GM10266 (cell line): ENCODE data around the gene PCBP3.
"Not testable (repeated sequence)": the region's sequence is repeated elsewhere in the genome, so short reads cannot be mapped to it uniquely, and the experiment has no call there.

Experiments used
- DNase-seq: peaks from one replicate; pipeline ENCODE4 v3.0.0; 2012; ENCODE audit errors: extremely low spot score
- TF ChIP-seq, protein P1 (sequence below): IDR thresholded peaks from 2 replicates; pipeline ENCODE4 v1.5.1; 2012; ENCODE audit warnings: mild to moderate bottlenecking, low read depth; ENCODE audit not compliant: control insufficient read depth, insufficient read depth; ENCODE audit errors: missing control alignments

Gene PCBP3

DNA sequence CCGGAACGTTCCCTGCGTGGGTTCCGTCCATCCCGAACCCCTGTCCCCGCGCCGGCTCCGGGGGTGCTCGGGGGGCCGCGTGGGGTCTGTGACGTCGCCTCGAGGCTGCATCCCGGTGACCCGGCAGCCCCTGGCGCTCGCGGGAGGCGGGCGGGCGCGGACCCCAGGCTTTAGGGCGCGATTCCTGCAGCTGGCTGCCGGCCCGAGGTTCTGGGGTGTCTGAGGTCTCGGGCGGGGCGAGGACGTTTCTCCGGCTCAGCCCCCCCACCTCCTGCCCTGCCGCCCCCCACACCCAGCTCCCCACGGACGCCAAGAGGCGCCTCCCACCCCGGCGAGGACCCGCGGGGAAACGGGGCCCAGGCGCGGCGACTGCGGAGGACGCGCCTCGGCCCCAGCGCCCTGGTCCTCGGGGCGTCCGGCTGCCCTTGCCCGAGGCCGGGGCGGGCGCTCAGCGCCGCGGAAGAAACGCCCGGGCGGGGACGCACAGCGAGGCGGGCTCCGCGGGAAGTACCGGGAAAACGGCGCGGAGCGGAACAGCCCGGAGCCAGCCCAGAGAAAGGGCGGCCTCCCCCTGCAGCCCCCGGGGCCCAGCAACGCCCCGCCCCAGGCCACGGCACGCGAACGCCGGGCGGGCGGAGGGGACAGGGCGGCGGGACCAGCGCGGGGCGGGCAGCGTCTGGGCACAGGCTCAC is 1.3 kb upstream of the PCBP3 start:
- DNase-seq: no peak
- TF ChIP-seq, protein P1, sequence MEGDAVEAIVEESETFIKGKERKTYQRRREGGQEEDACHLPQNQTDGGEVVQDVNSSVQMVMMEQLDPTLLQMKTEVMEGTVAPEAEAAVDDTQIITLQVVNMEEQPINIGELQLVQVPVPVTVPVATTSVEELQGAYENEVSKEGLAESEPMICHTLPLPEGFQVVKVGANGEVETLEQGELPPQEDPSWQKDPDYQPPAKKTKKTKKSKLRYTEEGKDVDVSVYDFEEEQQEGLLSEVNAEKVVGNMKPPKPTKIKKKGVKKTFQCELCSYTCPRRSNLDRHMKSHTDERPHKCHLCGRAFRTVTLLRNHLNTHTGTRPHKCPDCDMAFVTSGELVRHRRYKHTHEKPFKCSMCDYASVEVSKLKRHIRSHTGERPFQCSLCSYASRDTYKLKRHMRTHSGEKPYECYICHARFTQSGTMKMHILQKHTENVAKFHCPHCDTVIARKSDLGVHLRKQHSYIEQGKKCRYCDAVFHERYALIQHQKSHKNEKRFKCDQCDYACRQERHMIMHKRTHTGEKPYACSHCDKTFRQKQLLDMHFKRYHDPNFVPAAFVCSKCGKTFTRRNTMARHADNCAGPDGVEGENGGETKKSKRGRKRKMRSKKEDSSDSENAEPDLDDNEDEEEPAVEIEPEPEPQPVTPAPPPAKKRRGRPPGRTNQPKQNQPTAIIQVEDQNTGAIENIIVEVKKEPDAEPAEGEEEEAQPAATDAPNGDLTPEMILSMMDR: no peak

GRCh38 chr21:45644041-45644906 is 749 bp downstream of the PCBP3 start:
- TF ChIP-seq, protein P1: no peak
- DNase-seq: no peak

GRCh38 chr21:45651921-45652320 is 8.4 kb downstream of the PCBP3 start:
- DNase-seq: no peak
- TF ChIP-seq, protein P1: no peak

DNA sequence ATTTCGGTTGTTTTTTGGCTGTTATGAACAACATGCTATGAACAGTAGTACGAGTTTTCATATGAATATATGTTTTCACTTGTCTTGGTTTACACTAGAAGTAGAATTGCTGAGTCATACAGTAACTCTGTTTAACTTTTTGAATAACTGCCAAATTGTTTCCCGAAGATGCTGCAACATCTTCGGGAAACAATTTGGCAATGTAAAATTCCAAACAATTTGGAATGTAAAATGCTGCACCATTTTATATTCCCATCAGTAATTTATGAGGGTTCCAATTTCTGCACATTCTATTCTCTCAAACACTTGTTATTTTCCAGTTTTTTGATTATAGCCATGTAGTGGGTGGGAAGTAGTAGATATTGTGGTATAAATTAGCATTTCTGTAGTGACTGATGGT is 11.6 kb downstream of the PCBP3 start:
- DNase-seq: no peak
- TF ChIP-seq, protein P1: no peak

- DNase-seq: not testable (repeated sequence)
Observed at GRCh38 chr21:45656114-45656513, 12.6 kb downstream of the PCBP3 start.

- DNase-seq: not testable (repeated sequence)
Observed at GRCh38 chr21:45661913-45662622, 18.5 kb downstream of the PCBP3 start.

- not testable (repeated sequence) for DNase-seq
Observed at GRCh38 chr21:45662623-45663245, 19.2 kb downstream of the PCBP3 start.

DNA sequence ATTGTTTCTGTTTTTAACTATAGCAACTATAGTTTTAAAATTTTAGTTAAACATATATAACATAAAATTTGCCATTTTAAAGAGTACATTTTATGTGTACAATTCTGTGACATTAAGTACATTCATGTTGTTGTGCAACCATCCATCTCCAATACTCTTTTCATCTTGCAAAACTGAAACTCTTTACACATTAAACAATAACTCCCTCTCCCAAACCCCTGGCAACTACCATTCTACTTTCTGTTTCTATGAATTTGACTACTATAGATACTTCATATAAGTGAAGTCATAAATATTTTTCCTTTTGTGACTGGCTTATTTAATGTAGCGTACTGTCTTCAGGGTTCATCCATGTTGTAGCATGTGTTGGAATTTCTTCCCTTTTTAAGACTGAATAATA is 25.9 kb downstream of the PCBP3 start:
- TF ChIP-seq, protein P1: no peak
- no peak for DNase-seq
